Fibroblast of skin of scalp (primary cell): ENCODE results near the gene CECR2.
"Not testable (repeated sequence)": the region's sequence is repeated elsewhere in the genome, so short reads cannot be mapped to it uniquely, and the experiment has no call there.

Source experiments
- DNase-seq: peaks from one replicate; pipeline ENCODE4 v3.0.0-alpha.2; 2013

Gene CECR2

DNA sequence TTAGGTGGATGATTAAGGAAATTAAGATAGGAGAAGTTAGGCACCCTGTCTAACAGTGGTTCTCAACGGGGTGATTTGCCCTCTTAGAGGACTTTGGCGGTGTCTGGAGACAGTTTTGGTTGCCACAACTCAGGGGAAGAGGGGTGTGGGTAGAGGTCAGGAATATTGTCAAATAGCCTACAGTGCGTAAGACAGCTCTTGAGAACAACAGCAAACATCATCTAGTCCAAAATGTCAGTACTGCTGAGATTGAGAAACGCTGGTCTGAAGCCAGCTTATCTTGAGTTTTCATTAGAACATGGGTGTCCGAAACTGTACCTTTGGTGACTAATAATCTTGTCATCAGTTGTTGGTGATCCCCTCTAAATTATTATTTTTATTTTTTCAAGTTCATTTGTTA lies 38.4 kb downstream of the CECR2 start:
- no peak for DNase-seq

DNA sequence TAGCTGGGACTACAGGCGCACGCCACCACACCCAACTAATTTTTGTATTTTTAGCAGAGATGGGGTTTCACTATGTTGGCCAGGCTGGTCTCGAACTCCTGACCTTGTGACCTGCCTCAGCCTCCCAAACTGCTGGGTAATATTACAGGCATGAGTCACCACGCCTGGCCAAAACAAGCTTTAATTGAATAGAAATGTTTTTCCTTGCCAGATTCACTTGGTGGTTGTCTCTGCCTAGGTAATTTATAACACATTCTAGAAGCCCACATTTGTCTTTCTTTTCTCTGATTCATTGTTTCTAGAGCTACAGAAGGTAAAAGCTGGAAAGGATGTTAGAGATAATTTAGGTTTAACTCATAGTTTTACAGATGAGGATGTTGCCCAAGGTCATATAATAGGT lies 41.3 kb downstream of the CECR2 start:
- no peak for DNase-seq

GRCh38 chr22:17411213-17411612 lies 42.0 kb downstream of the CECR2 start:
- DNase-seq: no peak

DNA sequence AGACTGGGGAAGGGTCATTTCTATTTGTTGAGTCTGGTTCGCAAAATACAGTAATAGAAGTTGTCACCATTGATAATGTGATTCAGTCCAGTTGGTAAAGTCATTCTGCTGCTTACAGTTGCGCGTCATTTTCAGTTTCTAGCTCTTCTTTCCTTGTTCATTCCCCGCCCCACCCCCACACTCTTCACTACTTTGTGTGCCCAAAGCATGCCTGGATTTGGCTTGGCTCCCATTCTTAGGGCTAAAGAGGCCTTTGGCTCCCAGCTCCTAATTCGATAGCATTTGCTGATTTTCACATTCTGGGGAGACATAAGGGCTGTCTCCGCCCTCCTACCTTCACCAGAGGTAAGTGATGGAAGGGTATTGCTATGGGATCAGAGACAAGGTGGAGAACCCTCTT lies 43.0 kb downstream of the CECR2 start:
- DNase-seq: no peak

DNA sequence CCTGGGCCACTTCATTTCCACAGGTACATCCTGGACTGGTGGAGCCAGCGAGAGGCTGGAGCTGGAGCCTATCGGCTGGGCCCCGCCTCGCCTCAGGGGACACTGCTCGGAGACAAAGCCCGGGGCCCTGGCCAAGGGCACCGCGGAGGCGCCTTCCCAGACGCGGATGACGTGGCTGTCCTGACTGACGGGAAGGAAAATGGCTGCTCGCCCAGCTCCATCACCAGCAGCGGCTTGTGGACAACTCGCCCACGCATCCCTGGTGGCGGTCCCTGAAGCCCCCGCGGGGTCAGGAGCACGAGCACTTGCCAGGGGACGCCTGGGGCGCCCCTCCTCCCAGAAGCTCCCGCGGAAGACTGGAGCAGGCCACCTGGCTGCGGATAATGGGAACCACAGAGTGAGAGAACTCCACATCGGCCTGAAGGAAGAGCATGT lies 49.6 kb downstream of the CECR2 start:
- no peak for DNase-seq

GRCh38 chr22:17419348-17419747 lies 50.1 kb downstream of the CECR2 start:
- DNase-seq: no peak

GRCh38 chr22:17422736-17423343 lies 53.6 kb downstream of the CECR2 start:
- DNase-seq: no peak

- DNase-seq: no peak
Observed at GRCh38 chr22:17423616-17424015, 54.4 kb downstream of the CECR2 start.

- not testable (repeated sequence) for DNase-seq
Observed at GRCh38 chr22:17427528-17427927, 58.3 kb downstream of the CECR2 start.

GRCh38 chr22:17429516-17429915 lies 60.3 kb downstream of the CECR2 start:
- DNase-seq: no peak

DNA sequence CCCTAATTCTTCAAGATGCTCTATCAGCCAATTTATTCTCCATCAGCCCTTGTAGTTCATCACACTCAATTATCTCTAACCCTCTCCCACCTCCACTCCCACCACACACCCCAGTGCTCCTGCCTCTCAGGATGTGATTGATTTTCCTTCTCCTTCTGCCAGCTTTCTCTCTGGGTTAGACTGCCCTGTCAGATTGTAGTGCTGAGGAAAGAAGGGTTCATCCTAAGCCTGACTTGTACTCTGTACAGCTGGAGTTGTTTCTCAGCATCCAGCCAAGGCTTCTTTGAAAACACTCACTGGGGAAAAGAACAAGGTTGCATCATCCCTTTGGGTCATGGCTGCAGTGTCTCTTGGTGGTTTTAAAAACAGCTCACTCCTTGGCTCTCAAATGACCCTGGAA lies 61.2 kb downstream of the CECR2 start:
- no peak for DNase-seq

- DNase-seq: no peak
Observed at GRCh38 chr22:17431179-17431578, 61.9 kb downstream of the CECR2 start.

DNA sequence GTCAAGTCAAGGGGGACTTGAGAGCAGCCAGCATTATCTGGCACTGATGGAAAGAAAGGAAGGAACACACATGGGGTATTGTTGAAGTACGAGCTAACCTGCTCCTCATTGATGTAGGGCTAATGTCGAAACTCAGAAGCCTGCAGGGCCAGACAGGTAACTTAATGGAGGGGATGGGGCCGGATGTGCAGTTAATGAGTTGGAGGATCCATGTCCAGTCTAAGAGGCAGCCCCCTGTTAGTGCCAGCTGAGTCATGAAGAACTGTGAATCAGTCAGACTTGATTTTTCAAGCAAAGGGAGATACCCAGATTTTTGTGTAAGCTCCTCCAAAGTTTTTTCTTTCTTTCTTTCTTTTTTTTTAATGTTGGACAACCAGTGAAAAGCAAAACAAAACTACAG lies 65.6 kb downstream of the CECR2 start:
- DNase-seq: no peak

DNA sequence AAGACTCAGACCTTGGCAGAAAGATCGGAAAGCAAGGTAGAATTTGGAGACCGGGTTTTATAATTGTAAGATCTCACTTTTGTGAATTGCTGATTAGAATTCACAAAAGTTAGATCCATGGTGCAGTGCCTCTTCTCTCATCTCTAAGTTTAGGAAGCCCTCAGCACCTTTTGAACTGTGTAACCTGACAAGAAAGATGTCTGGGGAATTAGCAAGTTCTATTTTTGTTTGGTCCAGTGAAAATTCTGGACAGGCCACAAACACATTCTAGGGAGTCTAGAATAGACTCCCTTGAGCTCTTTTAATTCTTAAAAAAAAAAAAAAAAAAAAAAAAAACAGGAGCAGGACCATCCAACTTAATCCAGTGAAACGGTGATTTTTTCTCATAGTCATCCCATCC lies 66.1 kb downstream of the CECR2 start:
- DNase-seq: no peak

DNA sequence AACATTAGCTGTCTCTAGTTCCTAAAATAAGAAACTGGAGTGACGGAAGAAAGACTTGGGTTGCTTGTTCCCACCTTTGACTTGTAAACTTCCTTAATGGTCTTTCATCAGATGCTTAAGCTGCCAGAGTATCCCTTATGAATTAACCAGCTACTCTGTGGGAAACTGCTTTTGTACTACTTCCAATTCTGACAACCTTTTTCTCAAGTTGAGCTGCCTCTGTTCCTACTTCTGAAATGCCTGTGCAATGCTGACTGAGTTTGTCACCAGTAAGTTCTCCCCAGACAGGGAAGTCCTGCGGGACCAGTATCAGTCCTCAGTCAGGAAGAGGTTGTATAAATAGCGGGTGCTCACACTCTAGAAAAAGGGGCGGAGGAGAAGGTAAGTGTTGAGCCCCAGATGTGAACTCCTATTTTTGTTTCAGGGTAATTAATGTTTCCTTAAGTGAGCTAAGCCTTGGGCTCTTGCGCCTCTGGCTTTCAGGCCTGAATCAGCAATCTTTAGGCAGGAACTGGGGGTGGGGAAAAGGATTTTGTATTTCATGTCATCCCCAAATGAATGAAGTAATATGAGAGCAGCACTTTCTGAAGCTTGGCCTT lies 67.2 kb downstream of the CECR2 start:
- no peak for DNase-seq

GRCh38 chr22:17436981-17437412 lies 67.7 kb downstream of the CECR2 start:
- no peak for DNase-seq

GRCh38 chr22:17438026-17438425 lies 68.8 kb downstream of the CECR2 start:
- no peak for DNase-seq

DNA sequence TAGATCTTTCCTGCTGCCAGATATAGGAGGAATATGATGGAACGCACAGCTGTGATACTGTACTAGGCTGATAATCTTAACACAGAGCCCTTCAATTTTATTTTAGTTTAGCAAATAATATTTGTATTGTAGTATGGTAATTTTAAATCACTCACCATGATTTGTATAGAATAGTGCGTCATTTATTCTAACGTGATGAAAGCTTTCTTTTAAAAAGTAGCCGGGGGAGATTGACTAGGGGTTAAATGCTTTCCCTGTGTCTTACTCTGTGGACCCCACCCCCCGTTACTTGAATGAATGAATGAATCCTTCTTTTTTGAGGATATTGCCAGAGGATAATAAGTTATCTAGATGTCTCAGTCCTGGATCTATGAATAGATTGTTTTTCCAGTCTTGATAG lies 72.1 kb downstream of the CECR2 start:
- no peak for DNase-seq

GRCh38 chr22:17443405-17444203 lies 74.3 kb downstream of the CECR2 start:
- no peak for DNase-seq

DNA sequence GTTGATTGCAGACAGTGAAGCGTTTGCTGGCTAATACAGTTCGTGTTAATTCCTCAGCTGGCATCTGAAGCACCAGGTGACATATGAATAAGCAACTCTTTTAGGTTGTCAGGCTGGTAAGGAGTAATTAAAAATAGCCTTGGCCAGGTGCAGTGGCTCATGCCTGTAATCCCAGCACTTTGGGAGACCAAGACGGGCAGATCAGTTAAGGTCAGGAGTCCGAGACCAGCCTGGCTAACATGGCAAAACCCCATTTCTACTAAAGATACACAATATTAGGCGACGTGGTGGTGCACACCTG lies 74.9 kb downstream of the CECR2 start:
- DNase-seq: no peak

- no peak for DNase-seq
Observed at GRCh38 chr22:17446698-17447097, 77.4 kb downstream of the CECR2 start.

- DNase-seq: no peak
Observed at GRCh38 chr22:17451316-17451715, 82.1 kb downstream of the CECR2 start.

DNA sequence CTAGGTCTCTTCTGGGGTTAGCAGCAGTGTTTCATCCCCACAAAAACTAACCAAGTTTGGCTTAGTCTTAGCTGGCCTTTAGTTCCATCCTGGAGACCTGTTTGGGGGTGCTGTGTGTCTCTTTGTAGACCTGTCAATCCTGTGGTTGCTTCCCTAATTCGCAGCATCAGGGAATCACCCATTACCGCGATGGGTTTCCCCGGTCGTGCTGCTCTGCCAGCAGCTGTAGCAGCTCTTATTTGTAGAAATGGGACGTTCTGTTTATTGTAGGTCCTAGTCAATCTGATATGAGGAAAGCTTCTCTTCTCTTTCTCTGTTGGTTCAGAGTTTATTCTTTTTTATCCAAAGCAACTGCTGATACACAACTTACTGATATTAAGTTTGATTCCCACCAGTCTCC lies 91.6 kb downstream of the CECR2 start:
- no peak for DNase-seq

- no peak for DNase-seq
Observed at GRCh38 chr22:17470880-17471500, 101.7 kb downstream of the CECR2 start.
